HPDE6-E6E7 (cell line): Measurements from ENCODE around the gene C11orf91.
"Not testable (repeated sequence)": the region's sequence is repeated elsewhere in the genome, so short reads cannot be mapped to it uniquely, and the experiment has no call there.

ENCODE experiments used
- DNase-seq: peaks from one replicate; pipeline ENCODE4 v3.0.0; 2011; ENCODE audit warnings: missing footprints; ENCODE audit errors: extremely low spot score

Gene C11orf91, protein sequence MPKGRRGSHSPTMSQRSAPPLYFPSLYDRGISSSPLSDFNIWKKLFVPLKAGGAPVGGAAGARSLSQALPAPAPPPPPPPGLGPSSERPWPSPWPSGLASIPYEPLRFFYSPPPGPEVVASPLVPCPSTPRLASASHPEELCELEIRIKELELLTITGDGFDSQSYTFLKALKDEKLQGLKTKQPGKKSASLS

DNA sequence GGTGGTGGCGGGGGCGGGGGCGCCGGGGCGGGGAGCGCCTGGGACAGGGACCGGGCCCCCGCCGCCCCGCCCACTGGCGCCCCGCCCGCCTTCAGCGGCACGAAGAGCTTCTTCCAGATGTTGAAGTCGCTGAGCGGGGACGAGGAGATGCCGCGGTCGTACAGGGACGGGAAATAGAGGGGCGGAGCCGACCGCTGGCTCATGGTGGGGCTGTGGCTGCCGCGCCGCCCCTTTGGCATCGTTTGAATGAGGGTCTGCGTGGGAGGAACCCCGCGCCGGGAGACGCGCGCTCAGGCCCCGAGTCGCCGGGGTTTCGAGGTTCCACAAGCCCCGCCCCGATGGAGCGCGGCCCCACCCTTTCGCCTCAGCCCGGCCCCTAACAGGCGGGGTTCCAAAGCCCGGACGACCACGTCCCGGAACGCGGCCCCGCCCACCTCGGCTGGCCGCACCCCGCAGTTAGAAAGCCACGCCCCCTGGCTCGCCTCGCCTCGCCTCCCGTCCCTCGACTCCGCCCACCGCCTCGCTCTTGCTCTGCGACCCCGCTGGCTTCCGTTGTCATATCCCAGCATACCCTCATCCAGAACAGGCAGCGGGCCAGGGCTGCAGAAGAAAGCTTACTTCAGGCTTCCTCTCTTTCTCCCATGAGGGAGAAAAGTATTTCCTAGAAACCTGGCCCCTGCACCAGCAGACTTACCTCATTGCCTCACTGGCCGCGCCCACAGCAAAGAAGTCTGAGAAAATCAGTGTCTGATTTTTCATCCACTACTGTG, at the start of gene C11orf91:
TSS of gene C11orf91 (minus strand) at position 325 of the 770 bp plus-strand sequence. CDS start at position 239, 86 bp downstream.
- DNase-seq, result no peak

DNA sequence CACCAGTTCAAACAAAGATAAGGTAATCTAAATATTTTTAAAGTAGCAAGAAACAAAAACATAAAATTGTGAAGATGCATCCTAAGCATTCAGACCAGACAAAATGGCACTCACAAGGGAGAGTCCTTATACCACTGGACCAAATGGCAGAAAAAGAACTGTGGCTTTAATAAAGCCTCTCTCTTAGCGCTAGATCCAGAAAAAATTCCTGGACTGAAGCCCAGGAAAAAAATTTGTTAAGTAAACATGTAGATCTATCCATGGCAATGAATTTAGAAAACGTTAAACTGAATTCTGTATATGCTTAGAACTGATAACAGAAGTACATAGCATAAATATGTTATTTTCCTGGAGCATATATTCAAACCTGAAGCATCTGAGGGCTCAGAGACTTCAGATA, 47.4 kb upstream of the C11orf91 start:
- DNase-seq, result no peak

DNA sequence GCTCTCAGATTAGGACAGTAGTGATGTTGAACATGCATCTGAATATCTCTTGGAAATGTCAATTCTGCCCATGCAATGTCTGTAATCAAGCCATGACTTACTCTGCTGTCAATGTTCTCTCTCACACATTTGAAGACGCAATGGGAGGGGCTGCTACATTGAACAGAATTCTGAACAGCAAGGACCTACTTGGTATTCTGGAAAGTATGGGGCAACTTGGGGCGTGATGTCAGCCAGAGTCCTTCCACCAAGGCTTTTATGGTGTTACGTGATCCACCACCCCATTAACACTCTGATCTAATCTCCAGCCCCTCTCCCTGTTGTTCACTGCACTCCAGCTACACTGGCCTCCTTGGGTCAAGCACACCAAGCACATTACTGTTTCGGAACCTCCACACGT, 42.7 kb upstream of the C11orf91 start:
- no peak for DNase-seq

DNA sequence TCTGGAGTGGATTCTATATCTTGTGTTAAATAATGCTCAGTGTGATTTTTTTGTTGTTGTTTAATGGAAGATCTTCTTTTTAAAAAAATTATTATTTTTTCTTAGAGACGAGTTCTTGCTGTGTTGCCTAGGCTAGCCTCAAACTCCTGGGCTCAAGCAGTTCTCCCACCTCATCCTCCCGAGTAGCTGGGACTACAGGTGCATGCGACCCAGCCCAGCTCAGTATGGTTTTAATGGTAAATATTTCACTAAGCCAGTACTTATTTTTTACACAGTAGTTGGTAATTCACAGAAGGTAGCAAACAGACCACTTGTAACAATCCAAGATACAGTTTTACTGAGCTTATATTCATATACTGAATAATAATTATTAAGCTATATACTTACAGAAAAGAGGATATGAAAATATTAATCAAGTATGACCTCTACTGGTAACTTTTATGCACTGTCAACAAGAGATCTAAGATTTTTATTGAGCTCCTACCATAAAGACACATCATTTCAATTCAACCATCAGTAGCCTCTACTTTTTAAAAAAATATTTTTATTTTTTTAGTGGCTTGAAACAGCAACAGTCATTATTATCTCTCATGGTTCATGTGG, 41.7 kb upstream of the C11orf91 start:
- DNase-seq, result no peak

DNA sequence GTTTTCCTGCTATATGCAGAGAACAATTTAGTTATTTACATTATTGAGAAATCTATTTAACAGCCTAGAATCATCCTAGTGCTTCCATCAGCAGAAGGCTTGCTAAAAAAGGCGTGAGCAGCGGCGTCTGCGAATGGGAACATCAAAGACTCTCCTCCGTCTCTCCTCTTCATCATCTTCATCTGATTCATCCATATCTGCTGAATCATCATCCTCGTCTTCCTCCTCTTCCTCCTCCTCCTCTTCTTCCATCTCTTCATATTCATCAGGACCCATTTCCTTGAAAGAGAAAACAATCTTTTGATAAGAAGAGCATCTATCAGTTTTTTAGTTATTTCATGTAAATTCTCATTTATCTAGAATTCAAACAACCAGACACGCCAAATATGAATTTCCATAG, 41.2 kb upstream of the C11orf91 start:
- no peak for DNase-seq

DNA sequence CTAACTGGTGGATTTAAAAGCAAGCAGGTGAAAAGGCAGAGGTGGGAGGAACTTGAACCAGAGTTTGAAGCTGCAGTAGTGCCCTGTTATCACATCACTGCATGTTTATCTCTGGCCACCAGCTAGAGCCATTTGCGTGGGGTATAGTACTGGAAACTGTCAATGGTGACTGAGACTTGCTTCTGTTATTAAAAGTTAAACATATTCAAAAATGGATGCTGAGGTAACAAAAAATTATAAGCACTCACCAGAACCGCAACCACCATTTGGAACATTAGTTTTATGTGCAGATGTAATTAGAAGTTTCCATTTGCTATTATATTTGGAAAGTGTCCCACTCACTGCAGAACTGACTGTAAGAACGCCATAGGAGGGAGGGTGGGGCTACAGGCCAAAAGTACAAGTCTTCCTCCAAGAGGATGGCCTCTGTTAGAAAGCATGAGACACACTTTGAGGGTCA, 36.8 kb upstream of the C11orf91 start:
- DNase-seq, result no peak

DNA sequence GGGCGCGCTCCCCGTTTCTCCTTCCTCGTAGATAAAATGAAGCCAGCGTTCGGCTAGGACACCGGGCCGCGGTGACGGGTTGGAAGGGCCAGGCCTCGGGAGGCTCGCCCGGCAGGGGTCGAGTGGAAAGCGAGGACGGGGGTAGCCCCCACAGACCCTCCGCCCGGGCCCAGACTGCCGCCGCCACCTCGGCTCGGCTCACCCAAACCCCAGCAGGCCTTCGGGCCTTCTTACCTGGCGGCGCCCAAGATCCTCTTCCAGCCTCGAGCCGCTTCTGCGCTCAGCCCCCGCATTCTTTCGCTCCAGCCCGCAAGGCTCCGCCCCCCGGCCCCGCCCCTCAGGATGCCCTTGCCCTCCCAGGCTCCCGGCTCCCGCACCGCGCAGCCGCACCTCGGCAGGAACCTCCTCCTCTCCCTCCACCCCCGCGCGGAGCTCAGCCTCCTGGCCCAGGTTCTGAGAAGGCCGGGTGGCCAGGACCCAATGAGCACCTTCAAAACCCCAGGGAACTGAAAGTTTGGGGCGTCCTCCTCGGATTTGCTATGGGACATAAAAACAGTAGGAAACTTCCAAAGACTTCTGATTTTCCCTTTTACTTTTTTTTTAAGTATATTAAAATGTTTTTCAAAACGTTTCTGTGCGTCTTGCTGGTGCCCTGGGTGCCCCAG, 35.7 kb upstream of the C11orf91 start, which contains the start of gene CD59:
TSS of gene CD59 (minus strand) at position 276 of the 665 bp plus-strand sequence. CDS start 13,978 bp downstream, outside the sequence.
- peak; percentile 93 for DNase-seq

DNA sequence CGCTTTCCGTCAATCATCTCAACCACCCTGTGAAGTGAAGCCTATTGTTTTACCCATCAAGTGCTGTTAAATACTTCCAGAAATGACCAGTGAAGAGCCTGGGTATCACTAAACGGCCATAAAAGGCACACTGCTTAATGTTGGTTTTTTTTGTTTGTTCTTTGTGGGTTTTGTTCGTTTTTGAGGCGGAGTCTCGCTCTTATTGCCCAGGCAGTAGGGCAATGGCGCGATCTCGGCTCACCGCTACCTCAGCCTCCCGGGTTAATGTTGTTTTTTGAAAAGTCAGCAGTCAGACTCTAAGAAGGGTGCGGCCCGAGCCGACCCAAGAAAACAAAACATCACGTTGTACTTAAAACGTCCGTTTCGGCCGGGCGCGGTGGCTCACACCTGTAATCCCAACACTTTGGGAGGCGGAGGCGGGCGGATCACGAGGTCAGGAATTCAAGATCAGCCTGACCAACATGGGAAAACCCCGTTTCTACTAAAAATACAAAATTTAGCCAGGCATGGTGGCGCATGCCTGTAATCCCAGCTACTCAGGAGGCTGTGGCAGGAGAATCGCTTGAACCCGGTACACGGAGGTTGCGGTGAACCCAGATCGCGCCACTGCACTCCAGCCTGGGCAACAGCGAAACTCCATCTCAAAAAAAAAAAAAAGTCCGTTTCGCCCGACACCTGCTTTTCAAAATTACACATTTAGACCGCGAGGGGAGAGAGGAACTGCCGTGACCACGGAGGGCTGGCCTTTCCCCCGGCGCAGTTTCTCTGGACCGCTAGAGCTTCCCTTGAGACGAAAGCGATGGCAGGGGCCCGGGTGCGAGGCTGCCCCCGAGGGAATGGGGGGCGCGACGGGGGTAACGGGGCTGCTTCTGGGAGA, 34.9 kb upstream of the C11orf91 start:
- DNase-seq, result no peak

DNA sequence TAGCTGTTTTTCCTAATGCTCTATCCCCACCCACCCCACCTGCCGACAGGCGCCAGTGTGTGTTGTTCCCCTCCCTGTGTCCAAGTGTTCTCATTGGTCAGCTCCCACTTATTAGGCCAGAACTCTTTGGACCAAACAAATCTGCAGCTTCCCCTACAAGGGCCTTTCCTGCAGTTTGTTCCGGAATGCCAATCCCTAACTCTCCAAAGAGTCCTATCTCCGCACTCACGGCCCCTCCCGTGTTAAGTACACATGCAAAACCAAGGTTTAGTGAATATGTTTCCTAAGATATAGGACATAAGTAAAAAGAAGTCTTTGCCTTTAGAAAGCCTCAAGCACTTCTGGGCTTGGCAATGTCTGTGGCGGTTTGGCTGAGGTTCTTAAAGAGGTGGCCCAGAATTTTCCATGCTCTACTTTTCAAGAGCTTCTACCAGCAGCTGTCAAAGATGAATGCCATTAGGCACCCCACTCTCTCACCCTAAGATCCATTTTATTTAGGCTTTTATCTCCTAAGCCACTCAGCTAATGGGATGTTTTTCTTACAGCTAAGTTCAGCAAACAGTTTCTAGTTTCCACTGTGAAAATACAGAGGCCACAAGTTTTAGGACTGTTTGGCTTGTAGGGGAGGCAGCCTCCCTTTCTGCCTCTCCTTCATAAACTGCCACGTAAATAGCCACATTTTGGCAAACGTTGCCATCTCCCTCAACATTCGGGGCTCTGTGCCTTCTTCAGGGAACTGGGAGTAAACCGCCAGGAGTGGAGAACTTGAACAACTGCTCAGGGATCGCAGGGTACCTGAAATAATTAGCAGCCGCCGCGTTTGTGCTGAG, 34.0 kb upstream of the C11orf91 start:
- no peak for DNase-seq

DNA sequence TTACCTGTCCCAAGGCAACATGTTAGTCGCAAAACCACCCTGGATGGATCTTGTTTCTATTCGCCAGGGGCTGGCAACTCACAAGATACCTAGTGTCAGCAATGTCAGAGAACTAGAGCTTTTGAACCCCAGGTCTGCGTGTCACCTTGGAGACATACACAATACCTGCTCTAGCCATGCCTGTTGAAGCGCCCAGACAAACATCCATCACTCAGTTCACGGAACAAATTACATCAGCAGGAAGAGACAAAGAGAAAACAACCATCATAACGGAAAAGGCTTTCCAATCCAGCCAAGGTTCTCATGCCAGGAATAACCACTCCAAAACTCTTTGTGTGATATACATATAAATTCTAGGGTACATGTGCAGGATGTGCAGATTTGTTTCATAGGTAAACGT, 33.4 kb upstream of the C11orf91 start:
- DNase-seq, result no peak

DNA sequence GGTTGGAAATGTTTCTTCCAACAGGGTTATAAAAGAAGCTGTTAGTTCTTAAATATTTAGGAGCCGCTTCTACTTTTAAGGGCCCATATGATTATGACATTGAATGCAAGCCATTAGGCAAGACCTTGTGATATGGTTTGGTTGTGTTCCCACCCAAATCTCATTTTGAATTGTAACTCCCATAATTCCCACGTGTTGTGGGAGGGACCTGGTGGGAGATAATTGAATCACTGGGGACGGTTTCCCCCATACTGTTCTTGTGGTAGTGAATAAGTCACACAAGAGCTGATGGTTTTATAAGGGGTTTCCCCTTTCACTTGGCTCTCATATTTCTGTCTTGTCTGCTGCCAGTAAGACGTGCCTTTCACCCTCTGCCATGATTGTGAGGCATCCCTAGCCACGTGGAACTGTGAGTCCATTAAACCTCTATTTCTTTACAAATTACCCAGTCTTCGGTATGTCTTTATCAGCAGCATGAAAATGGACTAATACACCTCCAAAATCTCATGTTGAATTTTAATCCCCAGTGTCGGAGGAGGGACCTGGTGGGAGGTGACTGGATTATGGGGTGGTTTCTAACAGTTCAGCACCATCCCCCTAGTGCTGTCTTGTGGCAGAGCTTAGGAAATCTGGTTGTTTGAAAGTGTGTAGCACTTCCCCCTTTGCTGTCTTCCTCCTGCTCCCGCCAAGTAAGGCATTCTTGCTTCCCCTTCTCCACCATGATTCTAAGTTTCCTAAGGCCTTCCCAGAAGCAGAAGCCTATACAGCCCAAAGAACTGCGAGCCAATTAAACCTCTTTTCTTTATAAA, 31.3 kb upstream of the C11orf91 start:
- DNase-seq, result no peak

DNA sequence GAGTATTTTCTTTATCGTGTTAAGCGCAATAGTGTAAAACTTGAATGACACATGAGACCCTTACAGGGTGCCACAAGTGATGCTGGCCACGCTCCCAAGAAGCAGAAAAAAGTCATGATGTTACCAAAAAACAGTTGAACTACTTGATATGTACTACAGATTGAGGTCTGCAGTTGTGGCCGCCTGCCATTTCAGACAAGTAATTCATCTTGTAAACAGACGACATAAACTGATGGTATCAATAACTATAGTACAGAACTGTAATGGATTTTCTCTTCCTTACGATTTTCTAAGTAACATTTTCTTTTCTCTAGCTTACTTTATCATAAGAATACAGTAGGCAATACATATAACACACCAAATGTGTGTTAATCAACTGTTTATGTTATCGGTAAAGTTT, 30.1 kb upstream of the C11orf91 start:
- no peak for DNase-seq

DNA sequence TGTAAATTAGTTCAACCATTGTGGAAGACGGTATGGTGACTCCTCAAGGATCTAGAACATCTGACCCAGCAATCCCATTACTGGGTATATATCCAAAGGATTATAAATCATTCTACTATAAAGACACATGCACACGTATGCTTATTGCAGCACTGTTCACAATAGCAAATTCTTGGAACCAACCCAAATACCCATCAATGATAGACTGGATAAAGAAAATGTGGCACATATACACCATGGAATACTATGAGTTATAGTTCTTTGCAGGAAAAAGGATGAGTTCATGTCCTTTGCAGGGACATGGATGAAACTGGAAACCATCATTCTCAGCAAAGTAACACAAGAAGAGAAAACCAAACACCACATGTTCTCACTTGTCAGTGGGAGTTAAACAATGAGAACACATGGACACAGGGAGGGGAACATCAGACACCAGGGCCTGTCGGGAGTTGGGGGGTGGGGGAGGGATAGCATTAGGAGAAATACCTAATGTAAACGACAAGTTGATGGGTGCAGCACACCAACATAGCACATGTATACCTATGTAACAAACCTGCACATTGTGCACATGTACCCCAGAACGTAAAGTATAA, 28.5 kb upstream of the C11orf91 start:
- DNase-seq, result not testable (repeated sequence)

DNA sequence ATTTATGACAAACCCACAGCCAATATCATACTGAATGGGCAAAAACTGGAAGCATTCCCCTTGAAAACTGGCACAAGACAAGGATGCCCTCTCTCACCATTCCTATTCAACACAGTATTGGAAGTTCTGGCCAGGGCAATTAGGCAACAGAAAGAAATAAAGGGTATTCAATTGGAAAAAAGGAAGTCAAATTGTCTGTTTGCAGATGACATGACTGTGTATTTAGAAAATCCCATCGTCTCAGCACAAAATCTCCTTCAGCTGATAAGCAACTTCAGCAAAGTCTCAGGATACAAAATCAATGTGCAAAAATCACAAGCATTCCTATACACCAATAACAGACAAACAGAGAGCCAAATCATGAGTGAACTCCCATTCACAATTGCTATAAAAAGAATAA, 26.9 kb upstream of the C11orf91 start:
- DNase-seq, result not testable (repeated sequence)

DNA sequence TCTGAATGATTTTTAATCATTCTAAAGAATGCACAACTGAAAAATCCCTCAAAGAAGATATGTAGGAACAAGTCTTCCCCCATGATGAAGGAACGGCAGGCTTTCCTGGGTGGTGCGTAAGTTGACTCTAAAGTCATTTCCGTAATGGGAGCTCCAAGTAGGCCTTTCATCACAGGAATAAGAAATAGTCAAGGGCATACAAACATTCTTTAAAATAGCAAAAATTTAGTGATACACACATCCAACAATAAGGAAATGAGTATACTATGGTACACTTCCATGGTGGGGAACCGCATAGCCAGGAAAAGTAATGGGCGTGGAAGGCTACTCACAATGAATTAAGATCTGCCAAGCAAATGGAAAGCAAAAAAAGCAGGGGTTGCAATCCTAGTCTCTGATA, 24.9 kb upstream of the C11orf91 start:
- DNase-seq, result no peak

DNA sequence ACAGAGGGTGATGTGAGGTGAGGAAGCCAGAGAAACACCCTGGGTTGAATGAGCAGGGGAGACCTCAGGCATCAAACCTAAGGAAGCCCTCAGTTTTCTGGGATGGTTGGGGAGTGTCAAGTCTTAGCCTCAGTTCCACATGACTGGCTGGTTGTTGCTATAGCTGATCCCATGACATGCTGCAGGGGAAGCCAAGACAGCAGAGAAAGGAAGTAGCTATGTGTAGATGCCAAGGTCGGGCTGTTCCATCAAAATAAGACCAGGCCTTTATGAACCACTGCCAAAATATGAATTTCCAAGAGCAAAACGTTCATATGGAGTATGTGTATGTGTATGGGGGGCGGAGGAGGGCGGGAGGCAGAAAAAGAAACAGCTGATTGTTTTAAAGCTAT, 24.0 kb upstream of the C11orf91 start:
- no peak for DNase-seq

DNA sequence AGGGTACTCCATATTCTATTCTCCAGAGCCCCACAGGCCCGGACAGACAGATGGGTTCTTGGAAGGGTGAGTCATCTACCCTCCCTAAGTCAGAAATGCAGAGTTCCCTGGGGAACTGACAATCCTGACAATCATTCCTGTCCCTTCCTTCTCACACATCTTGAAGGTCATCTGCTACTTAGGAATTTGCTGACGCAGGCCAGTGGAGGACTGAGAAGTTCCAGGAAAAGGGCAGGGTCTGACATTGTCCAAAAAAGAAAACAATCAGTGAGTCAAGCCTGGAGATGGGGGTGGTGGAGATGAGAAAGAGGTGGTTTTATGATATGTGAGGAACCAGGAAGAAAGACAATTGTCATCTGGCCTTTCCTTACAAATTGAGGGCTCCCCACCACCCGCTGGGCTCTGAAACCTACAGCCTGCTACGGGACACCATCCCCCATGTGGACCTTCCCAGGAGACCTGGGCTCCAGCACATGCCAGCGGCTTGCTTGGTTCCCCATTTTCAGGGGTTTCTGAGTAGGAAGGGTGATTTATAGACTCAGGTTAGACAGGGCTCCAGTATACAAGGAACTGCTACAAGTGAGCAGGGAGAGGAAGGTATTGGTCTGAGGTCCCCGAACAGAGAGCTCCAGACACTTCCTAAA, 22.7 kb upstream of the C11orf91 start:
- no peak for DNase-seq

DNA sequence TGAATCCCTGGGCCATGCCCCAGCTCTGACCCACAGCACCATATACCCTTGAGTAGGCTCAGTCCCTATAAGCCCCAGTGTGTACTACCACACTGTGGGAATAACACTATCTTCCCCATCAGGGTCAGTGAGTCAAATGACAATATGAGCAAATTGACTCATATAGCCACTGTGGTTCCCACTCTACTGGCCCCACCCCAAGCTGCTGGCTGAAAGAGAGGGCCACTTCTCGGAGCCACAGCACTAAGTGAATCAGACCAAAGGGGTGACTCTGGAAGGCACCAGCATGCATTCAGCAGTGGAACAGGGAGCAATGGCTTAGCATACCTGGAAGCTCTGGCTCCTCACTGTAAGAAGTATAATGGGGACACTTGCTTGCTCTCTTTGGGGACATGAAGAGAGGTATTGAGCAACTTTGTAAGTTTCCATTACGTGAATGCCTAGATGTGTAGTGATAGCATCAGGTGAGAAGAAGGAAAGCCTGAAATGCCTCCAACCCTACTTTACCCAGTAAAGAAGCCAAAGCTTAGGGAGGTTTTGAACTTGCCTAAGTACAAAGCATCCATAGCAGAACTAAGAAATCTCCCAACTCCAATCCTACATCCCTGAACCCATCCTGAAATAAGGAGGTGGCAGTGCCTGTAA, 22.1 kb upstream of the C11orf91 start:
- DNase-seq, result no peak
